Measurements from ENCODE around the gene GSTK1.
"Not testable (repeated sequence)": the region's sequence is repeated elsewhere in the genome, so short reads cannot be mapped to it uniquely, and the experiment has no call there.

Gene GSTK1

GRCh38 chr7:143279186-143280098 lies 16.2 kb downstream of the GSTK1 start:
- DNase-seq, result no peak

- no peak for DNase-seq
These were observed 16.9 kb downstream of the GSTK1 start for GRCh38 chr7:143280160-143280559.

GRCh38 chr7:143280566-143280965 lies 17.3 kb downstream of the GSTK1 start:
- no peak for DNase-seq

- DNase-seq, result no peak
These were observed 18.3 kb downstream of the GSTK1 start for GRCh38 chr7:143281529-143281928.

- no peak for DNase-seq
These were observed 18.9 kb downstream of the GSTK1 start for GRCh38 chr7:143282124-143282523.

- no peak for DNase-seq
These were observed 20.1 kb downstream of the GSTK1 start for GRCh38 chr7:143283381-143283780.

GRCh38 chr7:143284591-143285469 lies 21.6 kb downstream of the GSTK1 start, which contains the start of gene TMEM139:
TMEM139 (plus strand) TSS chr7:143284958; CDS start chr7:143285958, 1,000 bp downstream.
- DNase-seq, result no peak

- DNase-seq, result no peak
These were observed 22.2 kb downstream of the GSTK1 start for GRCh38 chr7:143285470-143285778.

GRCh38 chr7:143285806-143286521 lies 22.7 kb downstream of the GSTK1 start:
- no peak for DNase-seq

- no peak for DNase-seq
These were observed 23.3 kb downstream of the GSTK1 start for GRCh38 chr7:143286522-143286890.

GRCh38 chr7:143287339-143287934 lies 24.2 kb downstream of the GSTK1 start:
- DNase-seq, result no peak

GRCh38 chr7:143287935-143288826 lies 24.9 kb downstream of the GSTK1 start, which contains the start of gene CASP2:
CASP2 (plus strand) TSS chr7:143288351; CDS start chr7:143288456, 105 bp downstream.
- peak; percentile 72 to 85 for DNase-seq

- no peak for DNase-seq
These were observed 25.6 kb downstream of the GSTK1 start for GRCh38 chr7:143288836-143289235.

GRCh38 chr7:143289421-143289820 lies 26.2 kb downstream of the GSTK1 start:
- no peak for DNase-seq

GRCh38 chr7:143289888-143290287 lies 26.6 kb downstream of the GSTK1 start:
- DNase-seq, result not testable (repeated sequence)

- DNase-seq, result no peak
These were observed 27.1 kb downstream of the GSTK1 start for GRCh38 chr7:143290293-143290692.

- no peak for DNase-seq
These were observed 29.6 kb downstream of the GSTK1 start for GRCh38 chr7:143292876-143293275.

- DNase-seq, result no peak
These were observed 32.6 kb downstream of the GSTK1 start for GRCh38 chr7:143295870-143296269.

GRCh38 chr7:143296686-143297085 lies 33.4 kb downstream of the GSTK1 start:
- DNase-seq, result no peak

- no peak for DNase-seq
These were observed 36.1 kb downstream of the GSTK1 start for GRCh38 chr7:143299346-143299745.

- DNase-seq, result no peak
These were observed 36.6 kb downstream of the GSTK1 start for GRCh38 chr7:143299840-143300239.
